Vagina (tissue), 2 donors: ENCODE results near the gene TRPV3.

Source experiments
- POLR2A ChIP-seq, 2 donors: fragments of 450-650 bp; IDR thresholded peaks; one replicate each; pipeline ENCODE4 v1.6.1; 2017; ENCODE audit warnings: antibody characterized with exemption in 2 of 2, mild to moderate bottlenecking in 2 of 2, moderate library complexity in 2 of 2
- POLR2AphosphoS5 ChIP-seq, 2 donors: sonication (generic); formaldehyde crosslinking; IDR thresholded peaks; one replicate each; pipeline ENCODE4 v1.9.0; 2017; ENCODE audit warnings: antibody characterized with exemption in 2 of 2, mild to moderate bottlenecking in 2 of 2, low read depth in 1 of 2; ENCODE audit not compliant: insufficient read depth in 1 of 2
- TF ChIP-seq, protein P1 (sequence below), 3 experiments: fragments of 450-650 bp in 2 of 3; fragments of 200-600 bp in 1 of 3; sonication (generic) in 1 of 3; IDR thresholded peaks; one replicate each; pipeline ENCODE4 v1.5.1; 2017 to 2019; ENCODE audit warnings: antibody characterized with exemption in 3 of 3, mild to moderate bottlenecking in 2 of 3, moderate library complexity in 2 of 3

DNA sequence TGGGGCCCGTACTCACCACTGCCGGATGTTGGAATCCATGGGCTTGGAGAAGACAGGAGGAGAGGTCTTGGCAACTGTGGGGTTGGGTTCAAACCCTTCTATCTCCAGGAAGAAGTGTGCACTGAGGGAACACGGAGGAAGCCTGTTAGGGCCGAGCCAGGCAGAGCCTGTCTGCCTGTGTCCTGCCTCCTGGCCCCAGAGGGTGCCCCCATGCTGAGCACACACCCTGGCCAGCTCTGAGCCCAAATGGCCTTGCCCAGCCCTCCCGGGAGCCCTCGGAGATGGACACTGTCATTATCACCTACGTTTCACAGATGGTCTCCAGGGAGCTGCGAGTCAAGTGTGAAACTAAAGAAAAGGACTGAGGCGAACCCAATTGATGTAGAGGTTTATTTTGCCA lies 12.5 kb downstream of the TRPV3 start:
- TF ChIP-seq, protein P1, sequence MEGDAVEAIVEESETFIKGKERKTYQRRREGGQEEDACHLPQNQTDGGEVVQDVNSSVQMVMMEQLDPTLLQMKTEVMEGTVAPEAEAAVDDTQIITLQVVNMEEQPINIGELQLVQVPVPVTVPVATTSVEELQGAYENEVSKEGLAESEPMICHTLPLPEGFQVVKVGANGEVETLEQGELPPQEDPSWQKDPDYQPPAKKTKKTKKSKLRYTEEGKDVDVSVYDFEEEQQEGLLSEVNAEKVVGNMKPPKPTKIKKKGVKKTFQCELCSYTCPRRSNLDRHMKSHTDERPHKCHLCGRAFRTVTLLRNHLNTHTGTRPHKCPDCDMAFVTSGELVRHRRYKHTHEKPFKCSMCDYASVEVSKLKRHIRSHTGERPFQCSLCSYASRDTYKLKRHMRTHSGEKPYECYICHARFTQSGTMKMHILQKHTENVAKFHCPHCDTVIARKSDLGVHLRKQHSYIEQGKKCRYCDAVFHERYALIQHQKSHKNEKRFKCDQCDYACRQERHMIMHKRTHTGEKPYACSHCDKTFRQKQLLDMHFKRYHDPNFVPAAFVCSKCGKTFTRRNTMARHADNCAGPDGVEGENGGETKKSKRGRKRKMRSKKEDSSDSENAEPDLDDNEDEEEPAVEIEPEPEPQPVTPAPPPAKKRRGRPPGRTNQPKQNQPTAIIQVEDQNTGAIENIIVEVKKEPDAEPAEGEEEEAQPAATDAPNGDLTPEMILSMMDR (IDR thresholded peaks at IDR 0.05) = no peak
- TF ChIP-seq POLR2AphosphoS5 (IDR thresholded peaks at IDR 0.05; ENCODE audit: insufficient read depth in 1 of 2, low read depth in 1 of 2) = no peak
- TF ChIP-seq POLR2A (IDR thresholded peaks at IDR 0.05) = no peak
